IMR-90 (cell line): ENCODE results near the gene GRID1. TPM values are rescaled to one million over a fixed set of nuclear protein-coding genes. Genes with fewer than 3 reads are reported as not detected.

Experiments
- ATAC-seq: fragments of 200-7000 bp; cut with Tn5 transposase; 2 replicates; pipeline ENCODE4 v1.9.1; 2020; ENCODE audit warnings: low read depth, mild to moderate bottlenecking, moderate library complexity
- BruUV-seq: library from RNA; stranded (reverse); fragments of 400-500 nt; replicated peaks from 2 replicates; lab custom pipeline; 2021; lab: Mats Ljungman, UMichigan
- CTCF ChIA-PET: fragments of 300-600 bp; formaldehyde crosslinking; extraction: SDS; loops from one replicate; lab custom pipeline; 2021; ENCODE audit warnings: antibody characterized with exemption; lab: Yijun Ruan, JAX
- POLR2A ChIA-PET: fragments of 300-600 bp; sonication (Branson Sonifier 250); formaldehyde crosslinking; loops from one replicate; lab custom pipeline; 2022; ENCODE audit warnings: antibody characterized with exemption; ENCODE audit not compliant: unreplicated experiment; lab: Charles Lee
- DNase-seq: peaks from one replicate; pipeline ENCODE4 v3.0.0; 2013
- H2AFZ ChIP-seq: replicated peaks from 2 replicates; pipeline ENCODE3; 2013; ENCODE audit warnings: low read length, mild to moderate bottlenecking; ENCODE audit not compliant: poor library complexity
- H2AK5ac ChIP-seq: 2 replicates; pipeline ENCODE4 v1.6.1; 2013; ENCODE audit warnings: low read depth, low read length, inconsistent platforms
- H2AK9ac ChIP-seq: replicated peaks from 2 replicates; pipeline ENCODE3; 2013; ENCODE audit warnings: mild to moderate bottlenecking, low read depth, low read length, moderate library complexity; ENCODE audit not compliant: poor library complexity
- H2BK120ac ChIP-seq: 2 replicates; pipeline ENCODE4 v1.6.1; 2013; ENCODE audit warnings: low read depth, low read length, inconsistent platforms
- H2BK15ac ChIP-seq: 3 replicates; pipeline ENCODE4 v1.6.1; 2013; ENCODE audit warnings: low read depth, low read length, inconsistent platforms
- H2BK20ac ChIP-seq: 2 replicates; pipeline ENCODE4 v1.6.1; 2013; ENCODE audit warnings: low read depth, mild to moderate bottlenecking, inconsistent platforms, low read length, moderate library complexity
- H2BK5ac ChIP-seq: 2 replicates; pipeline ENCODE4 v1.6.1; 2013; ENCODE audit warnings: mild to moderate bottlenecking, low read depth, low read length, inconsistent platforms; ENCODE audit not compliant: poor library complexity, severe bottlenecking
- H3K14ac ChIP-seq: replicated peaks from 2 replicates; pipeline ENCODE4 v1.6.1; 2013; ENCODE audit warnings: low read depth, low read length, inconsistent platforms
- H3K18ac ChIP-seq: 2 replicates; pipeline ENCODE4 v1.6.1; 2013; ENCODE audit warnings: low read depth, low read length, control low read depth
- H3K23ac ChIP-seq: 2 replicates; pipeline ENCODE4 v1.6.1; 2013; ENCODE audit warnings: low read depth, low read length, inconsistent platforms
- H3K27ac ChIP-seq: 2 replicates; pipeline ENCODE4 v1.5.1; 2013; ENCODE audit warnings: mild to moderate bottlenecking, control low read depth, low read length; ENCODE audit not compliant: insufficient read depth
- H3K27me3 ChIP-seq: 2 replicates; pipeline ENCODE4 v1.6.1; 2013; ENCODE audit warnings: low read length; ENCODE audit not compliant: control insufficient read depth, insufficient read depth
- H3K36me3 ChIP-seq: 2 replicates; pipeline ENCODE4 v1.6.1; 2013; ENCODE audit warnings: low read length, mixed read lengths; ENCODE audit not compliant: control insufficient read depth, insufficient read depth
- H3K4ac ChIP-seq: 2 replicates; pipeline ENCODE4 v1.6.1; 2013; ENCODE audit warnings: low read depth, low read length, inconsistent platforms
- H3K4me1 ChIP-seq: 2 replicates; pipeline ENCODE4 v1.6.1; 2013; ENCODE audit warnings: low read length, mixed read lengths; ENCODE audit not compliant: control insufficient read depth, insufficient read depth
- H3K4me2 ChIP-seq: 2 replicates; pipeline ENCODE4 v1.6.1; 2013; ENCODE audit warnings: low read depth, mild to moderate bottlenecking, control low read depth, low read length, moderate library complexity
- H3K4me3 ChIP-seq: 2 replicates; pipeline ENCODE4 v1.5.1; 2013; ENCODE audit warnings: low read depth, mild to moderate bottlenecking, control low read depth, low read length, moderate library complexity; ENCODE audit not compliant: insufficient read depth
- H3K56ac ChIP-seq: 2 replicates; pipeline ENCODE4 v1.6.1; 2013; ENCODE audit warnings: low read length, inconsistent platforms; ENCODE audit not compliant: insufficient read depth; ENCODE audit errors: extremely low read depth
- H3K79me1 ChIP-seq, 2 experiments: 2 replicates each; pipeline ENCODE4 v1.6.1; 2013; ENCODE audit warnings: low read length in 2 of 2, inconsistent platforms in 1 of 2, low read depth in 1 of 2
- H3K9ac ChIP-seq: 2 replicates; pipeline ENCODE4 v1.6.1; 2013; ENCODE audit warnings: low read depth, low read length, control low read depth
- H3K9me1 ChIP-seq: 2 replicates; pipeline ENCODE4 v1.6.1; 2013; ENCODE audit warnings: low read length, inconsistent platforms; ENCODE audit not compliant: insufficient read depth
- H3K9me3 ChIP-seq: 2 replicates; pipeline ENCODE4 v1.6.1; 2013; ENCODE audit warnings: low read length; ENCODE audit not compliant: control insufficient read depth, insufficient read depth
- H4K20me1 ChIP-seq: 2 replicates; pipeline ENCODE4 v1.6.1; 2013; ENCODE audit warnings: low read length, inconsistent platforms; ENCODE audit not compliant: insufficient read depth
- H4K5ac ChIP-seq: 2 replicates; pipeline ENCODE4 v1.6.1; 2013; ENCODE audit warnings: mild to moderate bottlenecking, low read depth, low read length, control low read depth
- H4K8ac ChIP-seq, 2 experiments: 2 replicates each; pipeline ENCODE4 v1.6.1; 2013; ENCODE audit warnings: low read depth in 2 of 2, low read length in 2 of 2, control low read depth in 1 of 2, inconsistent platforms in 1 of 2
- H4K91ac ChIP-seq: 2 replicates; pipeline ENCODE4 v1.6.1; 2013; ENCODE audit warnings: low read depth, low read length, inconsistent platforms; ENCODE audit not compliant: insufficient read depth
- CEBPB ChIP-seq: IDR thresholded peaks from 2 replicates; pipeline ENCODE4 v1.6.1; 2012; ENCODE audit warnings: low read depth, low read length, improper control_type of control experiment
- CHD1 ChIP-seq: IDR thresholded peaks from 2 replicates; pipeline ENCODE4 v1.6.1; 2012; ENCODE audit warnings: low read depth, low read length, improper control_type of control experiment
- FOS ChIP-seq: fragments of 150-350 bp; IDR thresholded peaks from 2 replicates; pipeline ENCODE4 v1.6.1; 2016; ENCODE audit warnings: low read depth, low read length
- MAFK ChIP-seq: IDR thresholded peaks from 2 replicates; pipeline ENCODE4 v1.6.1; 2012; ENCODE audit warnings: low read depth, low read length, improper control_type of control experiment
- MAZ ChIP-seq: IDR thresholded peaks from 2 replicates; pipeline ENCODE4 v1.6.1; 2012; ENCODE audit warnings: low read depth, mild to moderate bottlenecking, low read length, improper control_type of control experiment, moderate library complexity, borderline replicate concordance
- MXI1 ChIP-seq: IDR thresholded peaks from 2 replicates; pipeline ENCODE4 v1.6.1; 2012; ENCODE audit warnings: low read depth, mild to moderate bottlenecking, low read length, moderate library complexity, borderline replicate concordance
- RCOR1 ChIP-seq: IDR thresholded peaks from 2 replicates; pipeline ENCODE4 v1.6.1; 2012; ENCODE audit warnings: mild to moderate bottlenecking, low read length, improper control_type of control experiment; ENCODE audit not compliant: insufficient replicate concordance
- RFX5 ChIP-seq: IDR thresholded peaks from 2 replicates; pipeline ENCODE4 v1.8.0; 2012; ENCODE audit warnings: low read depth, mild to moderate bottlenecking, low read length, moderate library complexity
- SMC3 ChIP-seq: fragments of 150-350 bp; IDR thresholded peaks from 2 replicates; pipeline ENCODE4 v1.6.1; 2016; ENCODE audit warnings: low read depth, mild to moderate bottlenecking, antibody characterized with exemption, low read length, moderate library complexity
- USF2 ChIP-seq: fragments of 150-350 bp; IDR thresholded peaks from 2 replicates; pipeline ENCODE4 v1.6.1; 2017; ENCODE audit warnings: mild to moderate bottlenecking, antibody characterized with exemption, low read length, low read depth
- WGBS, 2 experiments: methylation state at CpG; one replicate each; pipeline versions ENCODE4 v1.1.5 to v1.1.7; 2013; ENCODE audit warnings: missing lambda C conversion rate in 2 of 2; ENCODE audit not compliant: insufficient read length in 1 of 2; ENCODE audit errors: extremely low coverage in 2 of 2; 5-methylcytosine and 5-hydroxymethylcytosine counted together
- dilution Hi-C: fragments of 300-500 bp; cut with HindIII; formaldehyde crosslinking; loops from one replicate; pipeline ENCODE4 v1.14.3; 2018; ENCODE audit warnings: low sequenced_read_pairs; ENCODE audit not compliant: unreplicated experiment
- in situ Hi-C: fragments of 300-500 bp; cut with MboI; formaldehyde crosslinking; loops from 3 replicates; pipeline ENCODE4 v1.14.3; 2019; ENCODE audit warnings: low sequenced_read_pairs, inconsistent platforms, mixed read lengths
- intact Hi-C: fragments of 100-400 bp; cut with micrococcal nuclease; formaldehyde crosslinking; loops from 2 replicates; pipeline ENCODE4 v1.10.0; 2022
- polyA plus RNA-seq, 3 experiments: library from polyadenylated mRNA; depleted of rRNA; stranded (reverse); fragments of >200 nt; gene quantifications; 2 replicates each; pipeline ENCODE4 v1.2.3, GENCODE V29; 2012; ENCODE audit warnings: low replicate concordance in 1 of 3
- total RNA-seq: library from RNA; depleted of rRNA; stranded (reverse); fragments of >200 nt; gene quantifications from 2 replicates; pipeline ENCODE4 v1.2.3, GENCODE V29; 2012

GRID1 gene
- total and polyA plus RNA-seq, 2 of the 4 experiments (the other 2 are of a cell fraction) = not detected

GRCh38 chr10:86037096-86037495, 329.5 kb downstream of the GRID1 start:
- ATAC-seq (no peak), DNase-seq (no peak)
- H3K9ac ChIP-seq = no peak overlapping the region
- H2BK120ac ChIP-seq = no peak overlapping the region
- no TSS peak for BruUV-seq
- peaks cover 18% of the 10 kb centered on the region; the same call in 1 of the 2 replicates for H3K9me3 ChIP-seq
- CTCF ChIA-PET = no interaction called here
- no peak overlapping the region for H3K4me2 ChIP-seq
- H3K4ac ChIP-seq = no peak overlapping the region
- no CpG with 5 or more reads among the region's 5 CpGs for WGBS, 2 experiments
- no peak for TF ChIP-seq SMC3
- no peak for TF ChIP-seq MAZ
- TF ChIP-seq USF2 = no peak
- TF ChIP-seq CEBPB = no peak
- no peak for TF ChIP-seq CHD1
- no peak for TF ChIP-seq RCOR1
- TF ChIP-seq FOS = no peak
- TF ChIP-seq MXI1 = no peak
- no peak for TF ChIP-seq RFX5
- no peak for TF ChIP-seq MAFK
- H4K20me1 ChIP-seq = no peaks in the 10 kb centered on the region
- POLR2A ChIA-PET = no interaction called here
- intact Hi-C loops = no loop called here
- H2AFZ ChIP-seq = no peak overlapping the region
- in situ Hi-C loops = no loop called here
- H4K91ac ChIP-seq = no peak overlapping the region
- no peak overlapping the region for H3K18ac ChIP-seq
- H3K27me3 ChIP-seq = no peaks in the 10 kb centered on the region
- H2AK9ac ChIP-seq = no peak overlapping the region
- H3K23ac ChIP-seq = no peak overlapping the region
- no peak overlapping the region for H2BK15ac ChIP-seq
- no peak overlapping the region for H2AK5ac ChIP-seq
- no peaks in the 10 kb centered on the region for H3K36me3 ChIP-seq
- no peak overlapping the region for H4K5ac ChIP-seq
- dilution Hi-C loops = no loop called here
- H4K8ac ChIP-seq = no peak overlapping the region
- H3K4me3 ChIP-seq = no peak overlapping the region
- no peak overlapping the region for H2BK5ac ChIP-seq
- no peak overlapping the region for H3K14ac ChIP-seq
- H2BK20ac ChIP-seq = no peak overlapping the region
- no peaks in the 10 kb centered on the region for H3K9me1 ChIP-seq
- H3K56ac ChIP-seq = no peak overlapping the region
- no peak overlapping the region for H3K27ac ChIP-seq
- H3K4me1 ChIP-seq = no peaks in the 10 kb centered on the region
- no peaks in the 10 kb centered on the region for H3K79me1 ChIP-seq
